Panc1 (cell line): ENCODE measurements around the gene EAF1. TPM values are rescaled to one million over a fixed set of nuclear protein-coding genes. Genes with fewer than 3 reads are reported as not detected.

Experiments used
- ATAC-seq: fragments of 200-7000 bp; cut with Tn5 transposase; 2 replicates; pipeline ENCODE4 v1.9.1; 2020; ENCODE audit warnings: mild to moderate bottlenecking, moderate library complexity
- BruUV-seq: library from RNA; stranded (reverse); fragments of 400-500 nt; replicated peaks from 2 replicates; lab custom pipeline; 2021; lab: Mats Ljungman, UMichigan
- CTCF ChIA-PET: fragments of 300-600 bp; sonication (Branson Sonifier 250); formaldehyde crosslinking; loops from one replicate; lab custom pipeline; 2022; ENCODE audit warnings: antibody characterized with exemption; lab: Charles Lee
- POLR2A ChIA-PET: fragments of 300-600 bp; sonication (Branson Sonifier 250); formaldehyde crosslinking; loops from one replicate; lab custom pipeline; 2022; ENCODE audit warnings: antibody characterized with exemption; lab: Charles Lee
- DNase-seq: peaks from one replicate; pipeline ENCODE4 v3.0.0-alpha.2; 2010; ENCODE audit warnings: low read depth, low spot score
- H3K27ac ChIP-seq: 2 replicates; pipeline ENCODE4 v1.5.1; 2011; ENCODE audit warnings: mild to moderate bottlenecking, low read length, inconsistent platforms
- H3K27me3 ChIP-seq: fragments of 200-500 bp; sonication (Bioruptor generic); 2 replicates; pipeline ENCODE4 v1.6.0; 2014; ENCODE audit warnings: low read length, inconsistent platforms; ENCODE audit not compliant: control insufficient read depth, insufficient read depth
- H3K36me3 ChIP-seq: fragments of 200-500 bp; sonication (Bioruptor generic); 2 replicates; pipeline ENCODE4 v1.5.1; 2014; ENCODE audit warnings: inconsistent platforms, mild to moderate bottlenecking, low read length, moderate library complexity; ENCODE audit not compliant: control insufficient read depth, insufficient read depth
- H3K4me1 ChIP-seq: 2 replicates; pipeline ENCODE4 v1.5.1; 2011; ENCODE audit warnings: inconsistent platforms, mild to moderate bottlenecking, low read length, moderate library complexity; ENCODE audit not compliant: control insufficient read depth, insufficient read depth
- H3K4me3 ChIP-seq, 2 experiments: 2 replicates each; pipeline ENCODE4 v1.5.1; 2011 to 2012; ENCODE audit warnings: low read depth in 2 of 2, low read length in 2 of 2, mild to moderate bottlenecking in 2 of 2, inconsistent platforms in 1 of 2, moderate library complexity in 1 of 2
- H3K9me3 ChIP-seq: fragments of 200-500 bp; sonication (Bioruptor generic); 2 replicates; pipeline ENCODE4 v1.5.1; 2014; ENCODE audit warnings: low read depth, mild to moderate bottlenecking, inconsistent platforms, low read length, moderate library complexity; ENCODE audit not compliant: control insufficient read depth, insufficient read depth
- POLR2AphosphoS5 ChIP-seq: IDR thresholded peaks from 2 replicates; pipeline ENCODE4 v1.6.1; 2012; ENCODE audit warnings: mild to moderate bottlenecking, low read depth, low read length, moderate library complexity
- SIN3A ChIP-seq: IDR thresholded peaks from 2 replicates; pipeline ENCODE4 v1.6.1; 2012; ENCODE audit warnings: low read depth, mild to moderate bottlenecking, low read length, moderate library complexity, borderline replicate concordance; ENCODE audit not compliant: insufficient read depth
- TCF7L2 ChIP-seq: IDR thresholded peaks from 2 replicates; pipeline ENCODE4 v1.6.1; 2011; ENCODE audit warnings: mild to moderate bottlenecking, low read depth, low read length, inconsistent platforms
- in situ Hi-C: cut with HindIII; loops from 2 replicates; pipeline ENCODE4 v1.10.0; 2016; ENCODE audit warnings: low sequenced_read_pairs, low pct_unique_long_range_greater_than_20kb
- intact Hi-C: fragments of 100-400 bp; cut with micrococcal nuclease; formaldehyde crosslinking; loops from one replicate; pipeline ENCODE4 v1.10.0; 2022; ENCODE audit not compliant: unreplicated experiment
- total RNA-seq: library from RNA; stranded (reverse); gene quantifications from one replicate; pipeline ENCODE4 v1.2.1, GENCODE V29; 2021; ENCODE audit not compliant: unreplicated experiment
- TF ChIP-seq, protein P1 (sequence below): fragments of 450-650 bp; IDR thresholded peaks from 2 replicates; pipeline ENCODE4 v1.5.1; 2017; ENCODE audit warnings: mild to moderate bottlenecking
- TF ChIP-seq, protein P2 (sequence below), 2 experiments: IDR thresholded peaks; 2 replicates each; pipeline ENCODE4 v1.6.1; 2011 to 2012; ENCODE audit warnings: low read depth in 2 of 2, control low read depth in 1 of 2, low read length in 1 of 2, mild to moderate bottlenecking in 1 of 2, moderate library complexity in 1 of 2; ENCODE audit not compliant: insufficient read depth in 1 of 2

EAF1 gene
- total RNA-seq, 1 experiment from 2014 or later = 16.1 TPM

DNA sequence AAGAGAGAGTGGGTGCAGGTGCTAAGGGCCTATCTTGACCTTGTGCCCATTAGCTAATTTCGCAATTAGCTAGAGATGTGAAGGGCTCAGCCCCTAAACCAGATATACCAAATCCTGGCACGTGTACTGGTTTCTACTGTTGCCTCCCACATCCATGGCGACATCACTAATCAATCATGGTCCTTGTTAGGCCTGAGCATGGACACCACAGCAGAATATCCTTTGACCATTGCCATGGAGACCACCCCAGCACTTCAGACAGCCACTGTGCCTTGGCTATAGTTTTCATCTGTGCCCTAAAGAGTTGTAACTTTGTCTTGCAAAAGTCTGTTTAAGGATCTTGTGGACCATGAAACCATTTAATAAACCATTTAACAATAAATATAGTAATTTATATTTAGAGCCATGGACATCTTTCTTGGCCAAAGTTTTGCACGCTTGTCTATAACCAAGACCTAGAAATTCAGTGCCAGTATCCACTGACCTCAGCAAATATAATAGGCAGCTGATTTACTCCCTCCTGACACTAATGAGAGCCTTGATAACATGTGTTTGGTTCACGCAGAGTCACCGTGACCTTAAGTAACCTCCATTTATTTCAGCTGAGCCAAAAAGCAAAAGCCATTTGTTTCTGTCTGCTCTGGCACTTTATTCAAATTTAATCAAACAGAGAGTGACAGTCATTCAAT, 50.7 kb downstream of the EAF1 start:
- ATAC-seq = no peak

DNA sequence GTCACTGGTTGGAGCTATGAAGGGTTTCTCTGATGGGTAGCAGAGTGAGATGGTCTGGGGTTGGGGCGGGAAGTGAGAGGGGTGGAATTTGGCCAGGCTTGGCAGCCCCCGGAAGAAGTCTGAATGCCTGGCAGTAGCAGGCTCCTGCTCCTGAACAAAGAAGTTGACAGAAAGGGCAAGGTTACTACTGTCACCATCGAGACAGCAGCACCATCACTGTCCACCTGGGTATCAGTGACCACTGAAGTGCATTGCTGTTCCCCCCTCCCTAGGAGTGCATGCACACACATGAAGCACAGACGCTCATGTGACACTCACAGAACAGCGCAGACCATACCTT, 51.2 kb downstream of the EAF1 start:
- in situ Hi-C loops (no loop called here), intact Hi-C loops (no loop called here)
- H3K27ac ChIP-seq = no peak overlapping the region
- no peak for DNase-seq
- H3K36me3 ChIP-seq = no peaks in the 10 kb centered on the region
- H3K4me1 ChIP-seq = no peaks in the 10 kb centered on the region
- no peak overlapping the region for H3K4me3 ChIP-seq
- no peaks in the 10 kb centered on the region for H3K9me3 ChIP-seq
- no peaks in the 10 kb centered on the region for H3K27me3 ChIP-seq
- CTCF ChIA-PET = no interaction called here
- POLR2A ChIA-PET = no interaction called here
- TF ChIP-seq, protein P1, sequence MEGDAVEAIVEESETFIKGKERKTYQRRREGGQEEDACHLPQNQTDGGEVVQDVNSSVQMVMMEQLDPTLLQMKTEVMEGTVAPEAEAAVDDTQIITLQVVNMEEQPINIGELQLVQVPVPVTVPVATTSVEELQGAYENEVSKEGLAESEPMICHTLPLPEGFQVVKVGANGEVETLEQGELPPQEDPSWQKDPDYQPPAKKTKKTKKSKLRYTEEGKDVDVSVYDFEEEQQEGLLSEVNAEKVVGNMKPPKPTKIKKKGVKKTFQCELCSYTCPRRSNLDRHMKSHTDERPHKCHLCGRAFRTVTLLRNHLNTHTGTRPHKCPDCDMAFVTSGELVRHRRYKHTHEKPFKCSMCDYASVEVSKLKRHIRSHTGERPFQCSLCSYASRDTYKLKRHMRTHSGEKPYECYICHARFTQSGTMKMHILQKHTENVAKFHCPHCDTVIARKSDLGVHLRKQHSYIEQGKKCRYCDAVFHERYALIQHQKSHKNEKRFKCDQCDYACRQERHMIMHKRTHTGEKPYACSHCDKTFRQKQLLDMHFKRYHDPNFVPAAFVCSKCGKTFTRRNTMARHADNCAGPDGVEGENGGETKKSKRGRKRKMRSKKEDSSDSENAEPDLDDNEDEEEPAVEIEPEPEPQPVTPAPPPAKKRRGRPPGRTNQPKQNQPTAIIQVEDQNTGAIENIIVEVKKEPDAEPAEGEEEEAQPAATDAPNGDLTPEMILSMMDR = no peak
- TF ChIP-seq TCF7L2 (no peak), SIN3A (no peak), POLR2AphosphoS5 (no peak)
- TF ChIP-seq, protein P2, sequence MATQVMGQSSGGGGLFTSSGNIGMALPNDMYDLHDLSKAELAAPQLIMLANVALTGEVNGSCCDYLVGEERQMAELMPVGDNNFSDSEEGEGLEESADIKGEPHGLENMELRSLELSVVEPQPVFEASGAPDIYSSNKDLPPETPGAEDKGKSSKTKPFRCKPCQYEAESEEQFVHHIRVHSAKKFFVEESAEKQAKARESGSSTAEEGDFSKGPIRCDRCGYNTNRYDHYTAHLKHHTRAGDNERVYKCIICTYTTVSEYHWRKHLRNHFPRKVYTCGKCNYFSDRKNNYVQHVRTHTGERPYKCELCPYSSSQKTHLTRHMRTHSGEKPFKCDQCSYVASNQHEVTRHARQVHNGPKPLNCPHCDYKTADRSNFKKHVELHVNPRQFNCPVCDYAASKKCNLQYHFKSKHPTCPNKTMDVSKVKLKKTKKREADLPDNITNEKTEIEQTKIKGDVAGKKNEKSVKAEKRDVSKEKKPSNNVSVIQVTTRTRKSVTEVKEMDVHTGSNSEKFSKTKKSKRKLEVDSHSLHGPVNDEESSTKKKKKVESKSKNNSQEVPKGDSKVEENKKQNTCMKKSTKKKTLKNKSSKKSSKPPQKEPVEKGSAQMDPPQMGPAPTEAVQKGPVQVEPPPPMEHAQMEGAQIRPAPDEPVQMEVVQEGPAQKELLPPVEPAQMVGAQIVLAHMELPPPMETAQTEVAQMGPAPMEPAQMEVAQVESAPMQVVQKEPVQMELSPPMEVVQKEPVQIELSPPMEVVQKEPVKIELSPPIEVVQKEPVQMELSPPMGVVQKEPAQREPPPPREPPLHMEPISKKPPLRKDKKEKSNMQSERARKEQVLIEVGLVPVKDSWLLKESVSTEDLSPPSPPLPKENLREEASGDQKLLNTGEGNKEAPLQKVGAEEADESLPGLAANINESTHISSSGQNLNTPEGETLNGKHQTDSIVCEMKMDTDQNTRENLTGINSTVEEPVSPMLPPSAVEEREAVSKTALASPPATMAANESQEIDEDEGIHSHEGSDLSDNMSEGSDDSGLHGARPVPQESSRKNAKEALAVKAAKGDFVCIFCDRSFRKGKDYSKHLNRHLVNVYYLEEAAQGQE (IDR thresholded peaks at IDR 0.05; ENCODE audit: insufficient read depth in 1 of 2, low read depth in 2 of 2, low read length in 1 of 2) = no peak
- no peak for ATAC-seq
- BruUV-seq = no TSS peak

More for the DNA sequence above, 50.7 kb downstream of the EAF1 start:
- in situ Hi-C loops = no loop called here
- no peaks in the 10 kb centered on the region for H3K9me3 ChIP-seq
- no peak overlapping the region for H3K4me3 ChIP-seq
- ChIA-PET CTCF (no interaction called here), POLR2A (no interaction called here)
- H3K4me1 ChIP-seq = no peaks in the 10 kb centered on the region
- H3K27ac ChIP-seq = no peak overlapping the region
- no peaks in the 10 kb centered on the region for H3K27me3 ChIP-seq
- BruUV-seq = no TSS peak
- no peak for DNase-seq
- TF ChIP-seq SIN3A = no peak
- TF ChIP-seq TCF7L2 = no peak
- TF ChIP-seq, protein P1 = no peak
- TF ChIP-seq, protein P2 (IDR thresholded peaks at IDR 0.05; ENCODE audit: insufficient read depth in 1 of 2, low read depth in 2 of 2, low read length in 1 of 2) = no peak
- TF ChIP-seq POLR2AphosphoS5 = no peak
- intact Hi-C loops = no loop called here
- H3K36me3 ChIP-seq = no peaks in the 10 kb centered on the region
